ENCODE results near the gene NPPA.

The NPPA gene

GRCh38 chr1:11874258-11874562 lies 26.6 kb upstream of the NPPA start:
- no peak for DNase-seq (ENCODE audit: low spot score)

GRCh38 chr1:11873395-11874257 lies 26.0 kb upstream of the NPPA start:
- DNase-seq (ENCODE audit: low spot score): peak; percentile 13

- DNase-seq (ENCODE audit: low spot score): no peak
These were observed 25.0 kb upstream of the NPPA start for GRCh38 chr1:11872545-11872944.

GRCh38 chr1:11869650-11870207 lies 22.1 kb upstream of the NPPA start:
- no peak for DNase-seq (ENCODE audit: low spot score)

- no peak for DNase-seq (ENCODE audit: low spot score)
These were observed 21.5 kb upstream of the NPPA start for GRCh38 chr1:11869104-11869503.

- DNase-seq (ENCODE audit: low spot score): no peak
These were observed 20.9 kb upstream of the NPPA start for GRCh38 chr1:11868331-11868980.

- DNase-seq (ENCODE audit: low spot score): peak; percentile 77
These were observed 15.3 kb upstream of the NPPA start for GRCh38 chr1:11862890-11863289.

GRCh38 chr1:11860587-11860986 lies 13.0 kb upstream of the NPPA start:
- DNase-seq (ENCODE audit: low spot score): no peak

- DNase-seq (ENCODE audit: low spot score): no peak
These were observed 12.5 kb upstream of the NPPA start for GRCh38 chr1:11860083-11860482.

GRCh38 chr1:11858968-11859871 lies 11.6 kb upstream of the NPPA start:
- DNase-seq (ENCODE audit: low spot score): peak; percentile 72

- DNase-seq (ENCODE audit: low spot score): no peak
These were observed 11.0 kb upstream of the NPPA start, which contains the start of gene NPPB for GRCh38 chr1:11858613-11858967. TSS of gene NPPB (minus strand) at chr1:11858945. CDS start at chr1:11858833, 112 bp downstream.

- DNase-seq (ENCODE audit: low spot score): no peak
These were observed 10.6 kb upstream of the NPPA start for GRCh38 chr1:11858158-11858557.

- DNase-seq (ENCODE audit: low spot score): no peak
These were observed 9.7 kb upstream of the NPPA start for GRCh38 chr1:11857164-11857851.

- DNase-seq (ENCODE audit: low spot score): no peak
These were observed 9.1 kb upstream of the NPPA start for GRCh38 chr1:11856698-11857097.

GRCh38 chr1:11855430-11855829 lies 7.8 kb upstream of the NPPA start:
- DNase-seq (ENCODE audit: low spot score): peak; percentile 12

GRCh38 chr1:11854519-11854918 lies 6.9 kb upstream of the NPPA start:
- no peak for DNase-seq (ENCODE audit: low spot score)

- DNase-seq (ENCODE audit: low spot score): no peak
These were observed 3.6 kb upstream of the NPPA start for GRCh38 chr1:11851180-11851579.

- no peak for DNase-seq (ENCODE audit: low spot score)
These were observed 2.6 kb upstream of the NPPA start for GRCh38 chr1:11850156-11850555.

- DNase-seq (ENCODE audit: low spot score): no peak
These were observed 754 bp upstream of the NPPA start for GRCh38 chr1:11848373-11848700.

- peak; percentile 27 for DNase-seq (ENCODE audit: low spot score)
These were observed 1.8 kb downstream of the NPPA start for GRCh38 chr1:11845641-11846335.
